Pancreas (tissue), 10 donors: ENCODE results near the gene LPIN3. TPM values are rescaled to one million over a fixed set of nuclear protein-coding genes. Genes with fewer than 3 reads are reported as not detected.
A peak's percentile ranks its signal among the peaks of the same experiment; 100 is the strongest.
"Not testable (repeated sequence)": the region's sequence is repeated elsewhere in the genome, so short reads cannot be mapped to it uniquely, and the experiment has no call there.

ENCODE experiments used
- ATAC-seq, 4 donors: fragments of 200-7000 bp; cut with Tn5 transposase; one replicate each; pipeline versions ENCODE4 v1.8.0 to v1.9.1; 2020; ENCODE audit warnings: mild to moderate bottlenecking in 4 of 4, moderate library complexity in 4 of 4
- DNase-seq, 6 donors: peaks; one replicate each; pipeline ENCODE4 v3.0.0-alpha.2; 2020
- FAIRE-seq: peaks from 2 replicates; lab custom pipeline; 2012; peaks lifted over from hg19 to GRCh38; lab: Jason Lieb, UNC
- H3K27ac ChIP-seq, 4 donors: fragments of 200-600 bp; sonication (generic); 1 replicate in 3 of 4; 2 replicates in 1 of 4; pipeline versions ENCODE4 v1.5.0 to v1.8.0; 2020
- H3K27me3 ChIP-seq, 4 donors: fragments of 200-600 bp; one replicate each; pipeline ENCODE4 v1.8.0; 2021
- H3K36me3 ChIP-seq, 3 donors: fragments of 200-600 bp; sonication (generic) in 1 of 3; one replicate each; pipeline versions ENCODE4 v1.5.0 to v1.8.0; 2020 to 2021
- H3K4me1 ChIP-seq, 3 donors: fragments of 200-600 bp; one replicate each; pipeline ENCODE4 v1.8.0; 2021
- H3K4me3 ChIP-seq, 4 donors: fragments of 200-600 bp; sonication (generic) in 2 of 4; one replicate each; pipeline versions ENCODE4 v1.5.0 to v1.8.0; 2020 to 2021
- H3K9me3 ChIP-seq, 4 donors: fragments of 200-600 bp; one replicate each; pipeline ENCODE4 v1.8.0; 2021
- CTCF ChIP-seq, 4 donors: fragments of 200-600 bp; sonication (generic) in 3 of 4; IDR thresholded peaks; one replicate each; pipeline versions ENCODE4 v1.5.0 to v1.8.0; 2021; ENCODE audit warnings: antibody characterized with exemption in 4 of 4
- WGBS, 2 donors: extraction: QIAGEN DNeasy Blood & Tissue Kit; methylation state at CpG; one replicate each; pipeline ENCODE4 v1.1.7; 2013; 5-methylcytosine and 5-hydroxymethylcytosine counted together
- intact Hi-C, 3 donors: fragments of 100-400 bp; cut with DNase I; formaldehyde crosslinking; loops; one replicate each; pipeline versions ENCODE4 v1.11.1 to v1.14.2; 2022
- polyA plus RNA-seq, 2 donors: library from polyadenylated mRNA; stranded (reverse); fragments of 200-250 nt; gene quantifications; one replicate each; pipeline ENCODE4 v1.2.3, GENCODE V29; 2013
- total RNA-seq, 6 donors: library from RNA; stranded (reverse); fragmentation: NEBNext Ultra II Directional in 4 of 6; extraction: Animal tissue kit (Norgen Biotek cat#: 25700) in 4 of 6; gene quantifications; one replicate each; pipeline versions ENCODE4 v1.2.1 to v1.2.4, GENCODE V29; 2021 to 2023
- donor health status: healthy with polysubstance abuse.
- donor health status: DM: no; HTN: no; CAD: no; lungs with moderate emphysema.
- donor health status: DM: no; HTN: no; CAD: no.
- donor health status: control.
- donor health status: control.
- donor health status: Bipolar disorder and iron deficiency.
- donor health status: DM: yes; HTN: yes; CAD: no.
- donor health status: DM: no; HTN: no; CAD: no.
- donor health status: DM: no; HTN: no; CAD: no.
- donor health status: DM: yes; HTN: yes; CAD: no.

The LPIN3 gene
- total and polyA plus RNA-seq, 8 donors = 3.9 to 47.5 (median 8.6) TPM

- no peak for DNase-seq
- Histone ChIP-seq H3K27me3 (no peaks in the 10 kb centered on the region), H3K36me3 (no peaks in the 10 kb centered on the region), H3K4me3 (no peak overlapping the region), H3K4me1 (peaks cover 0 to 9% (median 8%) of the 10 kb centered on the region in 3 donors), H3K9me3 (no peaks in the 10 kb centered on the region), H3K27ac (peak overlapping the region in 3 of 4 donors; percentile 2 to 50 (median 41))
- ATAC-seq = peak; percentile 55 to 74 (median 57)
- TF ChIP-seq CTCF (IDR thresholded peaks at IDR 0.05) = no peak
- intact Hi-C loops = no loop called here
- 38 to 53% methylated on average over 1 of the region's 1 CpG for WGBS, 2 donors
- no peak for FAIRE-seq
Measured at GRCh38 chr20:41308290-41308711, 32.3 kb upstream of the LPIN3 start.

- FAIRE-seq (no peak), ATAC-seq (peak in 2 of 4 donors; percentile 48 to 65), DNase-seq (no peak)
- Histone ChIP-seq H3K27ac (peak overlapping the region in 3 of 4 donors; percentile 2 to 50 (median 41)), H3K9me3 (no peaks in the 10 kb centered on the region), H3K4me3 (no peak overlapping the region), H3K36me3 (no peaks in the 10 kb centered on the region), H3K27me3 (no peaks in the 10 kb centered on the region), H3K4me1 (peaks cover 0 to 9% (median 8%) of the 10 kb centered on the region in 3 donors)
- TF ChIP-seq CTCF (IDR thresholded peaks at IDR 0.05) = no peak
- WGBS, 2 donors = 30 to 39% methylated on average over 3 of the region's 3 CpGs
- intact Hi-C loops = no loop called here
Measured at GRCh38 chr20:41308726-41309413, 31.8 kb upstream of the LPIN3 start.

DNA sequence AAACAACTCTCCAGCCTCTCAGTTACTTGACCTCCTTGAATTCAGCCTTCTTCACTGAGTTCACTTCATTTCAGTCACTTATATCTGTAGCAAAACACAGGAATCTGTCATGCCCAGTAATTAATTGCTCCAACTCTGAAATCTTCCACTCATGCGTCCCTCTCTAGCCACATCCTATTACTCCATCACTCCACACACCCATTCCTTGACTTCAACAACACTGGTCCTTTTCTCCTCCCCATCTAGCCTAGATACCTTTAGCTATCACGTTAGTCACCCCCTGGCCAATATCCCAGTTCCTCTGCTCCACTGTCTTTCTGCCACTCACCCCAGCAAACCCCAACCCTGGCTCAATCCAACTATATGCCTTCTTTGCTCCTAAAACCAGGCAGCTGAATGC lies 30.8 kb upstream of the LPIN3 start:
- WGBS, 2 donors = 68 to 72% methylated on average over 2 of the region's 2 CpGs
- no peak overlapping the region for H3K27ac ChIP-seq
- TF ChIP-seq CTCF (IDR thresholded peaks at IDR 0.05) = no peak
- FAIRE-seq (no peak), ATAC-seq (no peak), DNase-seq (no peak)
- no peaks in the 10 kb centered on the region for H3K9me3 ChIP-seq
- H3K4me1 ChIP-seq = peaks cover 0 to 15% (median 8%) of the 10 kb centered on the region in 3 donors
- H3K27me3 ChIP-seq = no peaks in the 10 kb centered on the region
- no peak overlapping the region for H3K4me3 ChIP-seq
- intact Hi-C loops = no loop called here
- H3K36me3 ChIP-seq = no peaks in the 10 kb centered on the region

DNA sequence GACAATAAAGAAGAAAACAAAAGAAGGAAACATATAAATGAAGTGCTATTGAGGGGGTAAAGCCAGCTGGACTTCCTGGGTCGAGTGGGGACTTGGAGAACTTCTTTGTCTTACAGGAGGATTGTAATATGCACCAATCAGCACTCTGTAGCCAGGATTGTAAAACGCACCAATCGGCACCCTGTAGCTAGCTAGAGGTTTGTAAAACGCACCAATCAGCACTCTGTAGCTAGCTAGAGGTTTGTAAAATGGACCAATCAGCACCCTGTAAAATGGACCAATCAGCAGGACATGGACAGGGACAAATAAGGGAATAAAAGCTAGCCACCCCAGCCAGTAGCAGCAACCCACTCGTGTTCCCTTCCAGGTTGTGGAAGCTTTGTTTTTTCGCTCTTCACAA lies 28.6 kb upstream of the LPIN3 start:
- DNase-seq, H3K9me3 ChIP-seq, intact Hi-C loops, H3K27ac ChIP-seq, H3K4me3 ChIP-seq, ATAC-seq, H3K27me3 ChIP-seq, H3K36me3 ChIP-seq, FAIRE-seq: not testable (repeated sequence)
- 90 to 92% methylated on average over 6 of the region's 6 CpGs for WGBS, 2 donors
- peaks cover 0 to 21% (median 15%) of the 10 kb centered on the region in 3 donors for H3K4me1 ChIP-seq

- Histone ChIP-seq H3K4me3 (no peak overlapping the region), H3K9me3 (no peaks in the 10 kb centered on the region), H3K27ac (peak overlapping the region in 1 of 4 donors; percentile 14), H3K36me3 (no peaks in the 10 kb centered on the region), H3K4me1 (peaks cover 6 to 19% (median 12%) of the 10 kb centered on the region in 3 donors), H3K27me3 (no peaks in the 10 kb centered on the region)
- no peak for TF ChIP-seq CTCF (IDR thresholded peaks at IDR 0.05)
- FAIRE-seq (no peak), DNase-seq (no peak), ATAC-seq (no peak)
- 69 to 71% methylated on average over 2 of the region's 2 CpGs for WGBS, 2 donors
- intact Hi-C loops = no loop called here
Measured at GRCh38 chr20:41314386-41314785, 26.2 kb upstream of the LPIN3 start.
